Subcutaneous abdominal adipose tissue (tissue), 5 donors: ENCODE results near the gene MILR1.

Experiments used
- H3K27ac ChIP-seq: one replicate; pipeline ENCODE4 v1.7.0; 2013; ENCODE audit warnings: low read depth, mild to moderate bottlenecking, inconsistent platforms, low read length, moderate library complexity
- H3K27me3 ChIP-seq, 5 donors: one replicate each; pipeline ENCODE4 v1.7.0; 2013; ENCODE audit warnings: low read length in 5 of 5, inconsistent platforms in 1 of 5; ENCODE audit not compliant: control insufficient read depth in 5 of 5, insufficient read depth in 4 of 5
- H3K36me3 ChIP-seq, 5 donors: one replicate each; pipeline ENCODE4 v1.7.0; 2013; ENCODE audit warnings: low read length in 5 of 5; ENCODE audit not compliant: control insufficient read depth in 5 of 5, insufficient read depth in 5 of 5
- H3K4me1 ChIP-seq, 5 donors: one replicate each; pipeline ENCODE4 v1.7.0; 2013; ENCODE audit warnings: low read length in 5 of 5, mild to moderate bottlenecking in 3 of 5, moderate library complexity in 1 of 5; ENCODE audit not compliant: control insufficient read depth in 5 of 5, insufficient read depth in 5 of 5
- H3K4me3 ChIP-seq, 5 donors: one replicate each; pipeline ENCODE4 v1.7.0; 2013; ENCODE audit warnings: low read length in 5 of 5, low read depth in 1 of 5
- H3K9ac ChIP-seq, 5 donors: one replicate each; pipeline ENCODE4 v1.7.0; 2013; ENCODE audit warnings: low read length in 5 of 5, mild to moderate bottlenecking in 4 of 5, moderate library complexity in 3 of 5
- H3K9me3 ChIP-seq, 5 donors: one replicate each; pipeline ENCODE4 v1.7.0; 2013; ENCODE audit warnings: low read length in 5 of 5; ENCODE audit not compliant: control insufficient read depth in 5 of 5
- donor health status: healthy.
- donor health status: healthy.
- donor health status: healthy.
- donor health status: healthy.
- donor health status: healthy.

Gene MILR1

GRCh38 chr17:64448665-64449512 is at the start of gene MILR1:
Gene MILR1 (plus strand): TSS chr17:64449115. CDS start chr17:64449169, 54 bp downstream.
- Histone ChIP-seq H3K4me3 (peak within 1 kb of the TSS; percentile 11 to 48 (median 38)), H3K4me1 (peaks cover 0 to 19% (median 13%) of the 10 kb centered on the region in 5 donors), H3K36me3 (no peaks in the 10 kb centered on the region), H3K9me3 (no peaks in the 10 kb centered on the region), H3K27ac (peak within 1 kb of the TSS; percentile 51), H3K27me3 (no peaks in the 10 kb centered on the region), H3K9ac (peak within 1 kb of the TSS in 2 of 5 donors; percentile 48 to 52)

DNA sequence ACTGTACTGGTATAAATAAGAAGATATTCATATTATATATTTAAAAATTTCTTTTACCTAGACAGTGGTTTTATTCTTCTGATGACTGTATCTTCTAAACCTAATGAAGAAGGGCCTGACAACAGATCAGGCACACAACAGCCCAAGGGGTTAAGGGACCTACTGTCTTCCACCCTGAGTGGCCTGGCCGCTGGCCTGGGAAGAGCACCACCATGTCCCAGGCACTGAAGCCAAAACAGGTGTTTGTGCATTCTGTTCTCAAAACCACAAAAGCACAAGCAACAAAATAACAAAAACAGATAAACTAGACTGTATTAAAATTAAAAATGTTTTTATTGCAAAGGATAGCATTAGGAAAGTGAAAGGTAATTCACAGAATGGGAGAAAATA is 49.2 kb upstream of the MILR1 start:
- Histone ChIP-seq H3K9ac (no peak overlapping the region), H3K36me3 (no peaks in the 10 kb centered on the region), H3K9me3 (peaks cover 0 to 3% (median 0%) of the 10 kb centered on the region in 5 donors), H3K4me3 (no peak overlapping the region), H3K4me1 (peaks cover 0 to 35% (median 7%) of the 10 kb centered on the region in 5 donors), H3K27me3 (no peaks in the 10 kb centered on the region), H3K27ac (no peak overlapping the region)

GRCh38 chr17:64400642-64401041 is 48.3 kb upstream of the MILR1 start:
- Histone ChIP-seq H3K4me3 (no peak overlapping the region), H3K27ac (no peak overlapping the region), H3K36me3 (no peaks in the 10 kb centered on the region), H3K4me1 (peaks cover 0 to 42% (median 7%) of the 10 kb centered on the region in 5 donors), H3K9ac (no peak overlapping the region), H3K9me3 (peaks cover 0 to 3% (median 0%) of the 10 kb centered on the region in 5 donors), H3K27me3 (no peaks in the 10 kb centered on the region)

DNA sequence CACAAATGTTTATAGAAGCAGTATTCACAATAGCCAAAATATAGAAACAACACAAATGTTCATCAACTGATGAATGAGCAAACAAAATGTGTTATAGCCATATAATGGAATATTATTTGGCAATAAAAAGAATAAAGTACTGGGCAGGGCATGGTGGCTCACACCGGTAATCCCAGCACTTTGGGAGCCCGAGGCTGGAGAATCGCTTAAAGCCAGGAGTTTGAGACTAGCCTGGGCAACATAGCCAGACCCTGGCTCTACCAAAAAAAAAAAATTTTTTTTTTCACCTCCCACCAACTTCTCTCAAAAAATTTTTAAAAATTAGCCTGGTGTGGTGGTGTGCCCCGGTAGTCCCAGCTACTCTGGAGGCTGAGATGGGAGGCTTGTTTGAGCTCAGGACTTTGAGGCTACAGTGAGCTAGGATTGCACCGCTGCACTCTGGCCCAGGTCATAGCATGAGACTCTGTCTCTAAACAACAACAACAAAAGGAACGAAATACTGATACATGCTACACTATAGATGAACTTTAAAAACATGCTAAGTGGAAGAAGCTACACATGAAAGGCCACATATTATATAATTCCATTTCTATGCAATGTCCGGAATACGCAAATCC is 47.6 kb upstream of the MILR1 start:
- Histone ChIP-seq H3K4me1 (peaks cover 0 to 43% (median 7%) of the 10 kb centered on the region in 5 donors), H3K27me3 (no peaks in the 10 kb centered on the region), H3K9ac (no peak overlapping the region), H3K9me3 (peaks cover 0 to 3% (median 0%) of the 10 kb centered on the region in 5 donors), H3K27ac (no peak overlapping the region), H3K36me3 (no peaks in the 10 kb centered on the region), H3K4me3 (no peak overlapping the region)

DNA sequence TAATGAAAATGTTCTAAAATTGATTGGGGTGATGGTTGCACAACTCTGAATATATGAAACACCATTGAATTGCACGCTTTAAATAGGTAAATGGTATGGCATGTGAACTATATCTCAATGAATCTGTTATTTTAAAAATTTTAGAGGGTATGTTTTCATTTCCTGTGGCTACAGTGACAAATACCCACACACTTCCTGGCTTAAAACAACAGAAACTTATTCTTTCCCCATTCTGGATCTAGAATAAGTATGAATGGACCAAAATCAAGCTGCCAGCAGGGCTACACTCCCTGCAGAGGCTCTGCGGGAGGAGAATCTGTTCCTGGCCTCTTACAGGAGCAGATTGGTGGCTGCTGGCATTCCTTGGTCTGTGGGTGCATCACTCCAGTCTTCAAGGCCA is 47.0 kb upstream of the MILR1 start:
- no peaks in the 10 kb centered on the region for H3K27me3 ChIP-seq
- H3K4me3 ChIP-seq, result no peak overlapping the region
- H3K9ac ChIP-seq, result no peak overlapping the region
- peaks cover 0 to 48% (median 12%) of the 10 kb centered on the region in 5 donors for H3K4me1 ChIP-seq
- no peak overlapping the region for H3K27ac ChIP-seq
- peaks cover 0 to 3% (median 0%) of the 10 kb centered on the region in 5 donors for H3K9me3 ChIP-seq
- no peaks in the 10 kb centered on the region for H3K36me3 ChIP-seq

- Histone ChIP-seq H3K36me3 (no peaks in the 10 kb centered on the region), H3K9me3 (peaks cover 0 to 3% (median 0%) of the 10 kb centered on the region in 5 donors), H3K4me3 (no peak overlapping the region), H3K4me1 (peaks cover 0 to 48% (median 15%) of the 10 kb centered on the region in 5 donors), H3K27ac (no peak overlapping the region), H3K9ac (no peak overlapping the region), H3K27me3 (no peaks in the 10 kb centered on the region)
Measured at GRCh38 chr17:64402469-64402868, 46.4 kb upstream of the MILR1 start.

- Histone ChIP-seq H3K9me3 (peaks cover 0 to 3% (median 0%) of the 10 kb centered on the region in 5 donors), H3K27ac (no peak overlapping the region), H3K27me3 (no peaks in the 10 kb centered on the region), H3K36me3 (no peaks in the 10 kb centered on the region), H3K9ac (no peak overlapping the region), H3K4me3 (no peak overlapping the region), H3K4me1 (peaks cover 0 to 41% (median 15%) of the 10 kb centered on the region in 5 donors)
Measured at GRCh38 chr17:64403881-64404460, 44.9 kb upstream of the MILR1 start.

DNA sequence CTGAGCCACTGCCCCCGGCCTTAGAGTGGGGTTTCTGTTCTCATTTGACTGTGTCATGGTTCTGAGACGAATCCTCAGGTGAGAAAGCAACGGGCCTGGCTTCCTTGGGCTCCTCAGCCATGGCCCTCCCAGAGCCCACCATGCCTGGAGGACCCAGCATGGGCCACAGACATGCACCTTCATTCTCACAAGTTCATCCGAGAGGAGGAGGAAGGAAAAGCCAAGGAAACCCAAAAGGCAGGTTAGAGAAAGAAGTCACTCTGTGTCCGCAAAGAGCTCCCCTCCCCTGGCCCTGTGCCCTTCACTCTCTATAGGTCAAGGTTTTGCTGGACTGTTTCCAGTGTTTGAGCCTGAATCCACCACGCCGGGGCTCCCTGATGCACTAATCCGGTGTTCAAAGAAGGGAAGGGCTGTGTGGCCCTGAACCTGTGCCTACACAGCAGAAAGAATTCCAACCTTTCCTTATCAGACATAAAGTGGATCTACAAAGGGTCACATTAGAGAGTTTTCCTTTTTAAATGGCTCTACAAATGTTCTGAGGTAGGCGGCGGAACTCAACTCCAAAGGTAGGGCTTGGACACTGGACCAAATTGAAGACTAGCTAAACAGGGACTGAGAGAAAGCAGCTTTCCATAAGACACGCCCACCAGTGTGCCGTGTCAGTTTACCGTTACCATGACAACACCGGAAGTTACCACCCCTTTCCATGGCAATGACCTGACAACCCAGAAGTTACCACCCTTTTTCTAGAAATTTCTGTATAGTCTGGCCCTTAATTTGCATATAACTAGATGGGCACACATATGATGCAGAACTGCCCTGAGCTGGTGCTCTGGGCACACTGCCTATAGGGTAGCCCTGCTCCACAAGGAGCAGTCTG is 42.4 kb upstream of the MILR1 start:
- peaks cover 3 to 46% (median 18%) of the 10 kb centered on the region in 5 donors for H3K4me1 ChIP-seq
- peaks cover 0 to 3% (median 0%) of the 10 kb centered on the region in 5 donors for H3K9me3 ChIP-seq
- H3K27ac ChIP-seq, result no peak overlapping the region

DNA sequence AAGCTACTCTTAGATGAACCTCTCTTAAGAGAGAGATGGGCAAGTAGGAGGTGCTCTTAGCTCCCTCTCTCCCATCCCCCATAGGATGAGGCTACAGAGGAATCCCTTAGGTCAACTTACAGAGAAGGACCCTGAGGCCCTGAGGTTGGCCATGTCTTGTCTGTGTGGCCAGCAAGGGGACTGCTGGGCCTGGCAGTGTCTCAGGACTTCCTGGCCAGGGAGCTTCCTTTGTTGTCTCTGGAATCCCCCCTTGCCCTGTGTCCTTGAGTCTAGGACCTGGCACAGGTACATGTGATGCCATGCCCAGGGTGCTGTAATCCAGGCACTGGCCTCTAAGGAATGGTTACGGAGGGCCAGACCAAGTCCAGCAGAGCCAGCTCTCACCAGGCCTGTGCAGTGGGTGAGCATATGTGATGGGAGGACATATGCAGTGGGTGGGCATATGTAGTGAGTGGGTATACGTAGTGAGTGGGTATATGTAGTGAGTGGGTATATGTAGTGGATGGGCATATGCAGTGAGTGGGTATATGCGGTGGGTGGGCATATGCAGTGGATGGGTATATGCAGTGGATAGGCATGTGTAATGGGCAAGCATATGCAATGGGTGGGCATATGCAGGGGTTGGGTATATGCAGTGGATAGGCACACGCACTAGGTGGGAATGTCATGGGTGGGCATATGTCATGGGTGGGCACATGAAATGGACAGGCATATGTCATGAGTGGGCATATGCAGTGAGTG is 38.0 kb upstream of the MILR1 start:
- Histone ChIP-seq H3K4me3 (no peak overlapping the region), H3K9ac (no peak overlapping the region), H3K4me1 (peaks cover 8 to 50% (median 23%) of the 10 kb centered on the region in 5 donors), H3K36me3 (no peaks in the 10 kb centered on the region), H3K9me3 (peaks cover 0 to 2% (median 0%) of the 10 kb centered on the region in 5 donors), H3K27ac (no peak overlapping the region), H3K27me3 (no peaks in the 10 kb centered on the region)

More for the DNA sequence above, 42.4 kb upstream of the MILR1 start:
- H3K4me3 ChIP-seq, result no peak overlapping the region
- no peak overlapping the region for H3K9ac ChIP-seq
- no peaks in the 10 kb centered on the region for H3K36me3 ChIP-seq
- H3K27me3 ChIP-seq, result no peaks in the 10 kb centered on the region
